ENCODE data around the gene POLDIP3.
A peak's percentile ranks its signal among the peaks of the same experiment; 100 is the strongest.
"Not testable (repeated sequence)": the region's sequence is repeated elsewhere in the genome, so short reads cannot be mapped to it uniquely, and the experiment has no call there.

The POLDIP3 gene

GRCh38 chr22:42587588-42588175 is 27.0 kb downstream of the POLDIP3 start:
- H3K4me3 Mint-ChIP-seq = no peak overlapping the region
- peaks cover 57% of the 10 kb centered on the region for H3K36me3 Mint-ChIP-seq
- H3K27ac Mint-ChIP-seq = peak overlapping the region; percentile 76
- ATAC-seq = peak; percentile 50
- H3K9me3 Mint-ChIP-seq = no peaks in the 10 kb centered on the region
- no peaks in the 10 kb centered on the region for H3K27me3 Mint-ChIP-seq
- H3K4me1 Mint-ChIP-seq = peaks cover 10% of the 10 kb centered on the region

GRCh38 chr22:42586381-42586780 is 28.3 kb downstream of the POLDIP3 start:
- Mint-ChIP-seq H3K4me3 (no peak overlapping the region), H3K36me3 (peaks cover 54% of the 10 kb centered on the region), H3K4me1 (peaks cover 21% of the 10 kb centered on the region), H3K27ac (no peak overlapping the region), H3K27me3 (no peaks in the 10 kb centered on the region), H3K9me3 (no peaks in the 10 kb centered on the region)
- no peak for ATAC-seq

GRCh38 chr22:42585096-42585495 is 29.6 kb downstream of the POLDIP3 start:
- ATAC-seq = no peak
- H3K4me1 Mint-ChIP-seq = peaks cover 29% of the 10 kb centered on the region
- H3K36me3 Mint-ChIP-seq = peaks cover 54% of the 10 kb centered on the region
- no peak overlapping the region for H3K27ac Mint-ChIP-seq
- H3K9me3 Mint-ChIP-seq = no peaks in the 10 kb centered on the region
- no peak overlapping the region for H3K4me3 Mint-ChIP-seq
- H3K27me3 Mint-ChIP-seq = no peaks in the 10 kb centered on the region

GRCh38 chr22:42584364-42584940 is 30.2 kb downstream of the POLDIP3 start:
- Mint-ChIP-seq H3K4me3 (no peak overlapping the region), H3K27me3 (no peaks in the 10 kb centered on the region), H3K36me3 (peaks cover 47% of the 10 kb centered on the region), H3K4me1 (peaks cover 29% of the 10 kb centered on the region), H3K9me3 (no peaks in the 10 kb centered on the region), H3K27ac (no peak overlapping the region)
- ATAC-seq = no peak

- H3K27me3 Mint-ChIP-seq = no peaks in the 10 kb centered on the region
- H3K4me3 Mint-ChIP-seq = no peak overlapping the region
- H3K36me3 Mint-ChIP-seq = peaks cover 49% of the 10 kb centered on the region
- no peak for ATAC-seq
- no peak overlapping the region for H3K27ac Mint-ChIP-seq
- H3K9me3 Mint-ChIP-seq = no peaks in the 10 kb centered on the region
- peaks cover 26% of the 10 kb centered on the region for H3K4me1 Mint-ChIP-seq
These were observed 31.7 kb downstream of the POLDIP3 start for GRCh38 chr22:42582987-42583386.

- peak overlapping the region; percentile 95 for H3K27ac Mint-ChIP-seq
- H3K9me3 Mint-ChIP-seq = no peaks in the 10 kb centered on the region
- peaks cover 19% of the 10 kb centered on the region for H3K4me1 Mint-ChIP-seq
- peak; percentile 89 for ATAC-seq
- no peaks in the 10 kb centered on the region for H3K27me3 Mint-ChIP-seq
- peak overlapping the region; percentile 100 for H3K4me3 Mint-ChIP-seq
- H3K36me3 Mint-ChIP-seq = peaks cover 49% of the 10 kb centered on the region
These were observed 32.6 kb downstream of the POLDIP3 start for GRCh38 chr22:42581762-42582716.

- ATAC-seq = peak; percentile 69
- peak overlapping the region; percentile 95 for H3K27ac Mint-ChIP-seq
- H3K4me1 Mint-ChIP-seq = peaks cover 19% of the 10 kb centered on the region
- H3K4me3 Mint-ChIP-seq = peak overlapping the region; percentile 100
- peaks cover 42% of the 10 kb centered on the region for H3K36me3 Mint-ChIP-seq
- not testable (repeated sequence) for H3K9me3 Mint-ChIP-seq, H3K27me3 Mint-ChIP-seq
These were observed 33.4 kb downstream of the POLDIP3 start for GRCh38 chr22:42581194-42581761.

GRCh38 chr22:42580040-42580439 is 34.6 kb downstream of the POLDIP3 start:
- H3K36me3 Mint-ChIP-seq = peaks cover 36% of the 10 kb centered on the region
- H3K9me3 Mint-ChIP-seq, ATAC-seq, H3K27me3 Mint-ChIP-seq, H3K27ac Mint-ChIP-seq, H3K4me3 Mint-ChIP-seq: not testable (repeated sequence)
- H3K4me1 Mint-ChIP-seq = peaks cover 19% of the 10 kb centered on the region

- Mint-ChIP-seq H3K27me3 (no peaks in the 10 kb centered on the region), H3K36me3 (peaks cover 34% of the 10 kb centered on the region), H3K9me3 (no peaks in the 10 kb centered on the region), H3K4me1 (peaks cover 19% of the 10 kb centered on the region), H3K4me3 (no peak overlapping the region), H3K27ac (no peak overlapping the region)
- ATAC-seq = no peak
These were observed 37.0 kb downstream of the POLDIP3 start for GRCh38 chr22:42577623-42578240.

GRCh38 chr22:42577141-42577540 is 37.5 kb downstream of the POLDIP3 start:
- Mint-ChIP-seq H3K36me3 (peaks cover 30% of the 10 kb centered on the region), H3K4me1 (peaks cover 14% of the 10 kb centered on the region)
- H3K9me3 Mint-ChIP-seq, ATAC-seq, H3K27me3 Mint-ChIP-seq, H3K4me3 Mint-ChIP-seq, H3K27ac Mint-ChIP-seq: not testable (repeated sequence)

- H3K4me1 Mint-ChIP-seq, H3K9me3 Mint-ChIP-seq, H3K4me3 Mint-ChIP-seq, H3K27me3 Mint-ChIP-seq, H3K27ac Mint-ChIP-seq: not testable (repeated sequence)
- peak; percentile 21 for ATAC-seq
- peaks cover 30% of the 10 kb centered on the region for H3K36me3 Mint-ChIP-seq
These were observed 38.6 kb downstream of the POLDIP3 start for GRCh38 chr22:42575996-42576574.

GRCh38 chr22:42574468-42574867 is 40.2 kb downstream of the POLDIP3 start:
- H3K27ac Mint-ChIP-seq, ATAC-seq, H3K4me3 Mint-ChIP-seq, H3K27me3 Mint-ChIP-seq, H3K9me3 Mint-ChIP-seq, H3K4me1 Mint-ChIP-seq: not testable (repeated sequence)
- peaks cover 38% of the 10 kb centered on the region for H3K36me3 Mint-ChIP-seq

- H3K36me3 Mint-ChIP-seq = peaks cover 38% of the 10 kb centered on the region
- not testable (repeated sequence) for H3K27ac Mint-ChIP-seq, ATAC-seq, H3K4me1 Mint-ChIP-seq, H3K4me3 Mint-ChIP-seq, H3K9me3 Mint-ChIP-seq, H3K27me3 Mint-ChIP-seq
These were observed 40.6 kb downstream of the POLDIP3 start for GRCh38 chr22:42574046-42574445.

- H3K9me3 Mint-ChIP-seq, H3K27me3 Mint-ChIP-seq, H3K4me3 Mint-ChIP-seq, H3K4me1 Mint-ChIP-seq, H3K27ac Mint-ChIP-seq: not testable (repeated sequence)
- peak; percentile 38 for ATAC-seq
- peaks cover 20% of the 10 kb centered on the region for H3K36me3 Mint-ChIP-seq
These were observed 43.6 kb downstream of the POLDIP3 start for GRCh38 chr22:42571068-42571467.

GRCh38 chr22:42570580-42570979 is 44.1 kb downstream of the POLDIP3 start:
- not testable (repeated sequence) for H3K9me3 Mint-ChIP-seq, ATAC-seq, H3K27ac Mint-ChIP-seq, H3K4me1 Mint-ChIP-seq, H3K4me3 Mint-ChIP-seq, H3K27me3 Mint-ChIP-seq
- H3K36me3 Mint-ChIP-seq = peaks cover 15% of the 10 kb centered on the region
